Fibroblast of lung (primary cell): ENCODE measurements around the gene SNX13.

ENCODE experiments used
- CTCF ChIP-seq, 2 donors: IDR thresholded peaks in 1 of 2; conservative IDR thresholded peaks in 1 of 2; 1 replicate in 1 of 2; 2 replicates in 1 of 2; pipeline ENCODE4 v1.5.1; 2011 to 2012; ENCODE audit warnings: low read length in 2 of 2, control low read depth in 1 of 2, inconsistent platforms in 1 of 2, low read depth in 1 of 2, mild to moderate bottlenecking in 1 of 2
- EZH2 ChIP-seq: IDR thresholded peaks from 2 replicates; pipeline ENCODE4 v1.5.1; 2012; ENCODE audit warnings: low read length, control low read depth, mild to moderate bottlenecking; ENCODE audit errors: missing control alignments

DNA sequence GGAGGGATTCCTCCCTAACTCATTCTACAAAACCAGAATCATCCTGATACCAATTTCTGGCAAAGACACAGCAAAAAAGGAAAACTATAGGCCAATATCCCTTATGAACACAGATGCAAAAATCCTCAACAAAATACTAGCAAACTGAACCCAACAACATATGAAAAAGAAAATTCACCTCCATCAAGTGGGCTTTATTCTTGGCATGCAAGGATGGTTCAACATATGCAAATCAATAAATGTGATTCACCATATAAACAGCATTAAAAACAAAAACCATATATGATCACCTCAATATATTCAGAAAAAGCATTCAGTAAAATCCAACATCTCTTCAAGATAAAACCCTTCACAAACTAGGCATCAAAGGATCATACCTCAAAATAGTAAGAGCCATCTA lies 23.5 kb downstream of the SNX13 start:
- TF ChIP-seq CTCF (conservative IDR thresholded peaks at IDR 0.05 in 1 of 2, IDR thresholded peaks at IDR 0.05 in 1 of 2; ENCODE audit: low read depth in 1 of 2, low read length in 2 of 2) (no peak), EZH2 (no peak)
